NT2/D1 (cell line): ENCODE data around the gene SPTSSB.

Experiments
- DNase-seq: peaks from one replicate; pipeline ENCODE4 v3.0.0-alpha.2; 2011; ENCODE audit warnings: low read depth, low spot score
- H3K27me3 ChIP-seq: 2 replicates; pipeline ENCODE4 v1.6.0; 2011; ENCODE audit warnings: mild to moderate bottlenecking; ENCODE audit not compliant: insufficient read length, insufficient read depth
- H3K36me3 ChIP-seq: 2 replicates; pipeline ENCODE4 v1.6.1; 2011; ENCODE audit warnings: mild to moderate bottlenecking, low read length, mixed read lengths; ENCODE audit not compliant: insufficient read depth, insufficient read length
- H3K4me1 ChIP-seq: 2 replicates; pipeline ENCODE4 v1.5.1; 2011; ENCODE audit not compliant: insufficient read depth, insufficient read length
- H3K4me3 ChIP-seq: 2 replicates; pipeline ENCODE4 v1.5.1; 2011; ENCODE audit warnings: low read depth; ENCODE audit not compliant: insufficient read length
- H3K9ac ChIP-seq: 2 replicates; pipeline ENCODE4 v1.6.0; 2011; ENCODE audit warnings: low read depth; ENCODE audit not compliant: insufficient read length
- H3K9me3 ChIP-seq: 2 replicates; pipeline ENCODE4 v1.5.1; 2011; ENCODE audit warnings: mild to moderate bottlenecking, low read length; ENCODE audit not compliant: insufficient read depth
- SUZ12 ChIP-seq: IDR thresholded peaks from 2 replicates; pipeline ENCODE4 v1.6.1; 2011; ENCODE audit not compliant: insufficient read length, insufficient read depth; ENCODE audit errors: extremely low read depth
- YY1 ChIP-seq: IDR thresholded peaks from 2 replicates; pipeline ENCODE4 v1.6.1; 2011; ENCODE audit not compliant: insufficient read length, insufficient read depth
- ZNF274 ChIP-seq: IDR thresholded peaks from 2 replicates; pipeline ENCODE4 v1.6.1; 2011; ENCODE audit warnings: mild to moderate bottlenecking, low read depth, low read length

SPTSSB gene

DNA sequence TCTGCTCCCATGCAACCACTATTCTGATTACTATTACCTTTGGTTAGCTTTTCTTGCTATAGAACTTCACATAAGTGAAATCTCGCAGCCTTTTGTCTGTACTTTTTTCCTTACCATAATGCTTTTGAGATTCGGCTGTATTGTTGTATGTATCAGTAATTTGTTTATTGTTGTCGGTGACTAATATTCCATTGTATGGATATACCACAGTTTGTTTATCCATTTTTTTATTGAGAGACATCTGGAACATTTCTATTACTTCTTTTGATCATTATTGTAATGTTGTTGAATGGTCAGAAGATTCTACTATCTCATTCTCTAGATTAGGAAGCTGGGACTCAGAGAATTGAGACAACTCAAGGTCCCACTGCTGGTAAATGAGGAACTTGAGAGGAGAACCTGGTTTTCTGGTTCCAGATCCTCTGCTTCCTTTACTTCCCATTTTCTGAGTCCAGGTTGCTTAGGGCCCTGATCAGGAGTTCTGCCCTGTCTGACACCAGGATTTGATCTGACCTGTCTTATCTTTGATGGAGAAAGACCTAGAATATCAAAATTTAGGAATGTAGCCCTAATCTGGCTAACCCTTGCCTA is 18.2 kb upstream of the SPTSSB start:
- no peaks in the 10 kb centered on the region for H3K4me1 ChIP-seq
- no peaks in the 10 kb centered on the region for H3K27me3 ChIP-seq
- no peak overlapping the region for H3K4me3 ChIP-seq
- no peak for DNase-seq
- no peaks in the 10 kb centered on the region for H3K36me3 ChIP-seq
- no peak overlapping the region for H3K9ac ChIP-seq
- H3K9me3 ChIP-seq = peaks cover 7% of the 10 kb centered on the region
- TF ChIP-seq ZNF274 = no peak
- TF ChIP-seq YY1 = no peak
- no peak for TF ChIP-seq SUZ12

DNA sequence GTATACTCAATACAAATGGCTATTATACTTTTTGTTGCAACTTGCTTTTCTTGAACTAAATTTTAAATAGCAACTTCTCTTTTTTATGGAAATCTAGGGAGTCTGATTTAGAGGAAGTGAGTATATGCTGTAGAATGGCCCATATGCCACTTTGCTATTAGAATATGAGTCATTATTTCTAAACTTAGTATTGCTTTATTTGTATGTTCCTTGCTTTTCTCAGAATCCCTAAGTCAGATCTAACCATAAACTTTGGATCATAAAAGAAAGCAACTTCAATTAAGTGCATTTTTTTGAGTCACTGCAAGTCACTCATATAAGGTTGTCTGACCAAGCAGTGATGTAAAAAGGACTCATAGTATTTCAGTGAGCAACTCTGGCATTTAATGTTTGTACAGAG is 17.5 kb upstream of the SPTSSB start:
- Histone ChIP-seq H3K9ac (no peak overlapping the region), H3K36me3 (no peaks in the 10 kb centered on the region), H3K27me3 (no peaks in the 10 kb centered on the region), H3K4me1 (no peaks in the 10 kb centered on the region), H3K9me3 (peaks cover 7% of the 10 kb centered on the region), H3K4me3 (no peak overlapping the region)
- DNase-seq = no peak
- TF ChIP-seq SUZ12 = no peak
- no peak for TF ChIP-seq YY1
- TF ChIP-seq ZNF274 = no peak

DNA sequence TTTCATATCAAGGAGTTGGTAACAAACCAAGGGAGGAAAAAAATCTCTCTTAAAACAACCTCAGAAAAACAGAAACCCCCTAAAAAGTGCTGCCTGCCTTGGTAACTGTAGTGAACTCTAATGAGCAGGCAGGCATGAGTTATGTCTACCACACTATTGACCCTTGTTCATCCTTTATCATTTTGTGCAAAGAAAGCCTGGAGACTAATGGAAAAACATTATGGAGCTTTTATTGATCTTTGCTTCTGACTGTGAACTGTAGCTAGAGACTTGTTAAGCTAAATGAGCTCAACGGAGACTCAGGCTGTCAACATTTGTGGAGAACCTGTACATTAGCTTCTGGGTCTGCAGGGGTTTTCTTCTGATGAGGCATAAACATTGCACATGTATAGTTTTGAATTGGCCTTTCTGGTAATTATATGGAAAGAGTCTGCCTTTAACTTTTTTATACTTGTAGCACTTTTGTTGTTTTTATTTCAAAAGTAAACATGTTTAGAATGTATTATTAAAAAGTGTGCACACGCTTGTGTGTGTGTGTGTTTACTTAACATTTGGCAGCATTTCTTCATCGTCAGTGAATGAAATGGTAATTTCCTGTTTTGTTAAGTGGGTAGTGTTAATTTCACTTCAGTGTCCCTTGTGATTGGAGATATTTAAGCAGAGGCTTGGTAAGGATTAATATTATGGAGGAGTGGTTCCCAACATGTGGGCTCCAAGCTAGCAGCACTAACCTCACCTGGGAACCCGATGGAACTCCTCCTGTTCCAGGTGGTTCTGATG is 15.9 kb upstream of the SPTSSB start:
- Histone ChIP-seq H3K4me3 (no peak overlapping the region), H3K27me3 (no peaks in the 10 kb centered on the region), H3K4me1 (no peaks in the 10 kb centered on the region), H3K9ac (no peak overlapping the region), H3K36me3 (no peaks in the 10 kb centered on the region), H3K9me3 (peaks cover 7% of the 10 kb centered on the region)
- TF ChIP-seq SUZ12 = no peak
- no peak for TF ChIP-seq YY1
- TF ChIP-seq ZNF274 = no peak
- no peak for DNase-seq

DNA sequence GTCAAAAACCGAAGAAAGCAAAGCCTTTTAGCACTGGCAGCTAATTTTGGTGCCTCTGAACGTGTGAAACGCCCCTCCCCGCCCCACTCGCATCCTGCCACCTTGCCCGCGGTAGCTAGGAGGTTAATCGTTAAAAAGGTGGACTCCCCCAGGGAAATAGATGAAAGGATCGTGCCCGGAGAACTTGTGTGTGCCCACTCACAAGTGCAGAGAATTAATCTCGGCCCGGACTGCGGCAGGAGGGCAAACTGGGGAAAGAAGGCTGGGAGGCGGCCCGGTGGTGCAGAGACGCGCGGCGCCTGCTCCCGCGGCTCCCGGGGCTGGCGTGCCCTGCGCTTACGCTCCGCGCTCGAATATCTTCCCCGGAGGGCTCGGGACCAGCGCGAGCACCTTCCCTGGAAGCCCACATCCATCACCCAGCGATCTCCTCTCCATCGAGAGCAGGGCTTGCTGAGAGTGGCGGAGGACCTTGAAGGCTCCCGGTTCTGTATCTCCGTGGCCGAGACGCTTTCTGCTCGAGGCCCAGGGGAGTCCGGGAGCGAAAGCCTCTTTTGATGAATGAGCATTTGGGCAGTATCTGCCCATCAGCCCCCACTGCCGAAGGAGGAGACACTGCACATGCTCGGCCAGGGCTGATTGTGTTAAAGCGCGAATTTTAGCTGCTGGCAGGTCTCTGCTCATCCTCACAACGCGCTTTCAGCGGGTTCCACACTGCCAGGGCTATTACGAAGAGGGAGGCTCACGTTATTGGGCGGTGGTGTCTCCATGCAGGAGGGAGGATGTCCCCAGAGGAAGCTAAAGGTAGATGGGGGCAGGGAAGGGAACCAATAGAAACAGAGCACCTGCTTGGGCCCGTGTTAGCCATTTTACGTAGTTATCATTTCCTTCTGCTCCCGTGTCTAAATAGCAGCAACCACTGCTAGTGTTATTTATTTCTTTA is 1.3 kb upstream of the SPTSSB start:
- peaks cover 41% of the 10 kb centered on the region for H3K27me3 ChIP-seq
- H3K36me3 ChIP-seq = no peaks in the 10 kb centered on the region
- no peaks in the 10 kb centered on the region for H3K4me1 ChIP-seq
- H3K9me3 ChIP-seq = no peaks in the 10 kb centered on the region
- TF ChIP-seq YY1 (no peak), SUZ12 (no peak), ZNF274 (no peak)
- no peak for DNase-seq
- H3K9ac ChIP-seq = peak overlapping the region; percentile 76
- peak overlapping the region; percentile 60 for H3K4me3 ChIP-seq

DNA sequence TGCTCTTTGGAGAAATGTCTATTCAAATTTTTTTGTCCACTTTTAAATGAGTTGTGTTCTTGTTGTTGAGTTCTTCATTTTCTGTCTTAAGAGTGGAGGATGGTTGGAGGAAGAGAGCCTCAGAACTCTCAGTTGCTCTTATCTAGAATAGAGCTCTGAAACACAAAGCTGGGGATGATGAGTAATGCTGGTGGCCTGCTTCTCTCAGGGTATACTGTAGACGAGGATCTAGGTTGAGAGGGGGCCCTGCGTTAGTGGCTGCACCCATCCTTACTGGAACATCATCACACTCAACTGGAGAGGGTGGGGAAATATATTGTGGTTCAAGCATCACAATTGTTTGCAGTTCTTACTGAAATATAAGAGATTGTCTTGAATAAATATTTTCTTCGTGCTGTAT is 1.8 kb downstream of the SPTSSB start:
- no peak overlapping the region for H3K4me3 ChIP-seq
- no peaks in the 10 kb centered on the region for H3K4me1 ChIP-seq
- no peak for TF ChIP-seq SUZ12
- no peak for TF ChIP-seq ZNF274
- no peak for TF ChIP-seq YY1
- no peak for DNase-seq
- no peak overlapping the region for H3K9ac ChIP-seq
- peaks cover 41% of the 10 kb centered on the region for H3K27me3 ChIP-seq
- no peaks in the 10 kb centered on the region for H3K9me3 ChIP-seq
- no peaks in the 10 kb centered on the region for H3K36me3 ChIP-seq

DNA sequence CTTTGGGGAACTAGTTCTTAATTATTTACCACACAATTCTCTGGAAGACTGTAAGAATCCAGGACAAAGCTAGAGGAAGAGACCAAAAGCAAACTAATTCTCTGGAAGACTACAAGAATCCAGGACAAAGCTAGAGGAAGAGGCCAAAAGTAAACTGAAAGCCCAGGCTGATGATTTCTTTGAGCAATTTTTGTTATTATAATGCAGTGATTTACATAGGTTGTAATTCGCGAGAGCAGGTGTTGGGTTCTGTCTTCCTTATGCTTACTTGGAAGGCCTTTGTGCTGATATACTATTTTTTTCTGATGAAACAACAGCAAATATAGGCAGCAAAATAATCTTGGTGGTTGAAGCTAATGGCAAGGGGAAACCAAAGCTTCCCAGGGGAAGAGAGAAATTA is 5.2 kb downstream of the SPTSSB start:
- no peak for DNase-seq
- TF ChIP-seq SUZ12 = no peak
- TF ChIP-seq YY1 = no peak
- Histone ChIP-seq H3K4me1 (no peaks in the 10 kb centered on the region), H3K4me3 (no peak overlapping the region), H3K27me3 (peaks cover 10% of the 10 kb centered on the region), H3K36me3 (no peaks in the 10 kb centered on the region), H3K9me3 (no peaks in the 10 kb centered on the region), H3K9ac (no peak overlapping the region)

DNA sequence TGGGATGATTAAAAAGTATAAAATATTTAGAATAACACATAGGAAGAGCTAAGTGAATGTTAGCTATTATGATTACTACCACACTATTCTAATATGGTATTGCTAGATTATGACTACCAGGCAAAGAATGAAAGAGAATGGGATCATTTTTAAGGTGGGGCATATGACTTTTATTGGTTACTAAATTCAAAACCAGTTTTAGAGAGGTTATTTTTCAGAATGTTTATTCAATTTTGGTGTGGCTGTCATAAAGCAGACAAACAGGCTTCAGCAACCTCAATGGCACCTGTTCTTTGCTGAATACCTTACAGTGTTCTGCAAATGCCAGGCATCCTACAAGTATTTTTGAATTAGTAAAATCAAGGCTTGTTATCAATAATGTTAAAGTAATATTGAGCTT is 12.8 kb downstream of the SPTSSB start:
- TF ChIP-seq YY1 (no peak), ZNF274 (no peak), SUZ12 (no peak)
- H3K36me3 ChIP-seq = no peaks in the 10 kb centered on the region
- DNase-seq = no peak
- H3K4me1 ChIP-seq = no peaks in the 10 kb centered on the region
- H3K9me3 ChIP-seq = no peaks in the 10 kb centered on the region
- H3K4me3 ChIP-seq = no peak overlapping the region
- no peaks in the 10 kb centered on the region for H3K27me3 ChIP-seq
- no peak overlapping the region for H3K9ac ChIP-seq
